Thymus (tissue), 11 donors: ENCODE measurements around the gene MGRN1. TPM values are rescaled to one million over a fixed set of nuclear protein-coding genes. Genes with fewer than 3 reads are reported as not detected.

Experiments used
- DNase-seq, 9 donors: peaks; one replicate each; pipeline ENCODE4 v3.0.0-alpha.2; 2013; ENCODE audit warnings: low spot score in 9 of 9, low read depth in 6 of 9, missing footprints in 1 of 9
- H3K27ac ChIP-seq, 2 donors: one replicate each; pipeline ENCODE4 v1.5.1; 2013; ENCODE audit warnings: control low read depth in 1 of 2, low read depth in 1 of 2, low read length in 1 of 2, mild to moderate bottlenecking in 1 of 2, moderate library complexity in 1 of 2
- H3K27me3 ChIP-seq, 2 donors: one replicate each; pipeline ENCODE4 v1.5.1; 2013; ENCODE audit warnings: low read length in 1 of 2; ENCODE audit not compliant: control insufficient read depth in 2 of 2, insufficient read depth in 1 of 2
- H3K36me3 ChIP-seq, 2 donors: one replicate each; pipeline ENCODE4 v1.5.1; 2013; ENCODE audit warnings: low read length in 1 of 2, mild to moderate bottlenecking in 1 of 2, moderate library complexity in 1 of 2; ENCODE audit not compliant: control insufficient read depth in 2 of 2, insufficient read depth in 2 of 2
- H3K4me1 ChIP-seq, 2 donors: one replicate each; pipeline ENCODE4 v1.5.1; 2013; ENCODE audit warnings: low read length in 2 of 2; ENCODE audit not compliant: control insufficient read depth in 2 of 2, insufficient read depth in 2 of 2
- H3K4me3 ChIP-seq, 2 donors: one replicate each; pipeline ENCODE4 v1.5.1; 2013; ENCODE audit warnings: low read length in 2 of 2, control low read depth in 1 of 2, mild to moderate bottlenecking in 1 of 2
- H3K9me3 ChIP-seq, 2 donors: one replicate each; pipeline ENCODE4 v1.5.1; 2013; ENCODE audit warnings: low read length in 1 of 2, mild to moderate bottlenecking in 1 of 2; ENCODE audit not compliant: control insufficient read depth in 2 of 2, insufficient read depth in 1 of 2
- WGBS: extraction: QIAGEN DNeasy Blood & Tissue Kit; methylation state at CpG from one replicate; pipeline ENCODE4 v1.1.7; 2013; 5-methylcytosine and 5-hydroxymethylcytosine counted together
- polyA plus RNA-seq: library from polyadenylated mRNA; stranded (reverse); fragments of 200-250 nt; gene quantifications from one replicate; pipeline ENCODE4 v1.2.3, GENCODE V29; 2013
- total RNA-seq: library from RNA; stranded (reverse); fragments of 120-200 nt; gene quantifications from one replicate; pipeline ENCODE4 v1.2.4, GENCODE V29; 2013
- donor health status: healthy.

MGRN1 gene
- total and polyA plus RNA-seq, 2 donors = 8.4 to 16.0 TPM

- Histone ChIP-seq H3K36me3 (peaks cover 41 to 52% of the 10 kb centered on the region in 2 donors), H3K4me3 (no peak overlapping the region), H3K4me1 (peaks cover 10% of the 10 kb centered on the region in 2 donors), H3K27ac (peak overlapping the region in 1 of 2 donors; percentile 37), H3K27me3 (no peaks in the 10 kb centered on the region), H3K9me3 (no peaks in the 10 kb centered on the region)
- no peak for DNase-seq
- WGBS = 92% methylated on average over 12 of the region's 12 CpGs
Observed at GRCh38 chr16:4695473-4696171, 71.0 kb downstream of the MGRN1 start.

GRCh38 chr16:4696172-4696904 is 71.7 kb downstream of the MGRN1 start:
- peaks cover 10% of the 10 kb centered on the region in 2 donors for H3K4me1 ChIP-seq
- WGBS = 93% methylated on average over 19 of the region's 19 CpGs
- H3K4me3 ChIP-seq = no peak overlapping the region
- no peak for DNase-seq
- H3K27ac ChIP-seq = peak overlapping the region in 1 of 2 donors; percentile 37
- no peaks in the 10 kb centered on the region for H3K27me3 ChIP-seq
- no peaks in the 10 kb centered on the region for H3K9me3 ChIP-seq
- peaks cover 48 to 59% of the 10 kb centered on the region in 2 donors for H3K36me3 ChIP-seq

- Histone ChIP-seq H3K9me3 (no peaks in the 10 kb centered on the region), H3K27me3 (no peaks in the 10 kb centered on the region), H3K36me3 (peaks cover 56 to 65% of the 10 kb centered on the region in 2 donors), H3K4me3 (no peak overlapping the region), H3K4me1 (peaks cover 10% of the 10 kb centered on the region in 2 donors), H3K27ac (no peak overlapping the region)
- DNase-seq = no peak
- 95% methylated on average over 33 of the region's 33 CpGs for WGBS
Observed at GRCh38 chr16:4696905-4697847, 72.5 kb downstream of the MGRN1 start.

- Histone ChIP-seq H3K27me3 (no peaks in the 10 kb centered on the region), H3K9me3 (no peaks in the 10 kb centered on the region), H3K4me1 (peaks cover 3 to 5% of the 10 kb centered on the region in 2 donors), H3K36me3 (peaks cover 59 to 68% of the 10 kb centered on the region in 2 donors), H3K4me3 (no peak overlapping the region), H3K27ac (no peak overlapping the region)
- no peak for DNase-seq
- 97% methylated on average over 9 of the region's 9 CpGs for WGBS
Observed at GRCh38 chr16:4697848-4698291, 73.2 kb downstream of the MGRN1 start.

GRCh38 chr16:4698321-4699045 is 73.9 kb downstream of the MGRN1 start:
- Histone ChIP-seq H3K4me3 (no peak overlapping the region), H3K27ac (no peak overlapping the region), H3K9me3 (no peaks in the 10 kb centered on the region), H3K27me3 (no peaks in the 10 kb centered on the region), H3K36me3 (peaks cover 59 to 68% of the 10 kb centered on the region in 2 donors), H3K4me1 (peaks cover 0 to 4% of the 10 kb centered on the region in 2 donors)
- DNase-seq = no peak
- 98% methylated on average over 36 of the region's 36 CpGs for WGBS

GRCh38 chr16:4699046-4699556 is 74.5 kb downstream of the MGRN1 start:
- H3K9me3 ChIP-seq = no peaks in the 10 kb centered on the region
- peaks cover 63 to 72% of the 10 kb centered on the region in 2 donors for H3K36me3 ChIP-seq
- 96% methylated on average over 19 of the region's 19 CpGs for WGBS
- H3K4me1 ChIP-seq = peaks cover 0 to 4% of the 10 kb centered on the region in 2 donors
- no peak overlapping the region for H3K4me3 ChIP-seq
- H3K27ac ChIP-seq = no peak overlapping the region
- no peak for DNase-seq
- no peaks in the 10 kb centered on the region for H3K27me3 ChIP-seq

- H3K36me3 ChIP-seq = peaks cover 66 to 69% of the 10 kb centered on the region in 2 donors
- 95% methylated on average over 13 of the region's 13 CpGs for WGBS
- no peak overlapping the region for H3K27ac ChIP-seq
- no peaks in the 10 kb centered on the region for H3K27me3 ChIP-seq
- no peak for DNase-seq
- H3K4me1 ChIP-seq = no peaks in the 10 kb centered on the region
- H3K4me3 ChIP-seq = no peak overlapping the region
- H3K9me3 ChIP-seq = no peaks in the 10 kb centered on the region
Observed at GRCh38 chr16:4700380-4700996, 75.9 kb downstream of the MGRN1 start.
